MG63 (cell line): Measurements from ENCODE around the gene CELF4. TPM values are rescaled to one million over a fixed set of nuclear protein-coding genes. Genes with fewer than 3 reads are reported as not detected.

Source experiments
- DNase-seq: peaks from one replicate; pipeline ENCODE4 v3.0.0-alpha.2; 2020
- H3K27me3 ChIP-seq: fragments of 250-450 bp; sonication (Bioruptor Pico); 2 replicates; pipeline ENCODE4 v1.5.1; 2020; ENCODE audit warnings: mild to moderate bottlenecking, moderate library complexity
- H3K36me3 ChIP-seq: fragments of 250-450 bp; sonication (Bioruptor Pico); 2 replicates; pipeline ENCODE4 v1.5.1; 2020; ENCODE audit warnings: mild to moderate bottlenecking, moderate library complexity
- H3K4me3 ChIP-seq: fragments of 250-450 bp; sonication (Bioruptor Pico); 2 replicates; pipeline ENCODE4 v1.5.1; 2020; ENCODE audit warnings: mild to moderate bottlenecking, moderate library complexity
- H3K9me3 ChIP-seq: fragments of 250-450 bp; sonication (Bioruptor Pico); 2 replicates; pipeline ENCODE4 v1.5.1; 2020; ENCODE audit warnings: mild to moderate bottlenecking, moderate library complexity
- total RNA-seq: library from RNA; depleted of rRNA; stranded (reverse); fragments of >200 nt; shearing (Covaris generic); gene quantifications from 2 replicates; pipeline ENCODE4 v1.2.3, GENCODE V29; 2014; ENCODE audit warnings: low replicate concordance

CELF4 gene
- total RNA-seq, 1 experiment from 2014 or later: not detected

DNA sequence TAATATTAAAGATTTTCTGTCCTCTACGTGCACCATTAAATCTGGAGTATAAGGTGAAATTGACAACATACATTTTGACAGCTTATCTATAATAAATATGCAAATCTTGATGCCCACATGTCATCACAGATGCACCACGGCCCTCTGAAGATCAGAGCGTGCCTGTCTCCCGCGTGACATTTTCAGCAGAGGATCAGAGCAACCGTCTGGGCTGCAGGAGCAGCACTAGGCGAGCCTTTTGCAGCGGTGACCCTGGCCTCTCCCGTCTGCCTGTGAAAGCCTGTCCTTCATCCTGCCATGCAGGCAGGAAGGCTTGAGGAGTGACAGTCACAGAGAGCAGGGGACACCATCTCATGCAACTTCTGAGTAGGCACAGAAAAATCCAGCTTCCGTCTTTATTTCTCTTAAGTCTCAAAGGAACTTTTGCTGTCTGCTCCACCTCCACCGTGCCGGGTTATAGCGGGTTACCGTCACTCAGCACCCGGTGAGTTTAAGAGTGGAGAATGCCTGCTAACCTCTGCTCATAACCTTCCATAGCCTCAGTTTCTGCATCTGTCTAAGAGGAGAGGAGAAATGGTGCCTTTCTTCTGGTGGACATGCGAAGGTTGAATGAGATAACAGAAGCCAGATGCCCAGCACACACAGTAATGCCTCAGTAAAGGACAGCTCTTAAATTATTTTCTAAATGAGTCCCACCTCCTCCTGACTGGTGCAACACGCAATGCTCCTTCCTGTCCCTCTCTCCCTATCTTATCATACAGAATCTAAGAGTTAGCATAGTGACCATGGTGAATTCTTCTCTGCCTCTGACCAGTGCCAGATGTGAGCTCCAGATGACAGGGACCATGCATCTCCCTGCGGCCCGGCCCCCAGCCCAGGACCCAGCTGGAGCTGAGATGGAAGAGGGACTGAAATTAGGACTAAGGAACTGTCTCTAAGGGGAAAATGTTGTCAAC lies 43.8 kb downstream of the CELF4 start:
- Histone ChIP-seq H3K27me3 (0 out of 2 replicates have a peak, but pooled peaks cover 4% of the 10 kb centered on the region), H3K9me3 (no peaks in the 10 kb centered on the region), H3K36me3 (no peaks in the 10 kb centered on the region), H3K4me3 (no peak overlapping the region)
- no peak for DNase-seq

DNA sequence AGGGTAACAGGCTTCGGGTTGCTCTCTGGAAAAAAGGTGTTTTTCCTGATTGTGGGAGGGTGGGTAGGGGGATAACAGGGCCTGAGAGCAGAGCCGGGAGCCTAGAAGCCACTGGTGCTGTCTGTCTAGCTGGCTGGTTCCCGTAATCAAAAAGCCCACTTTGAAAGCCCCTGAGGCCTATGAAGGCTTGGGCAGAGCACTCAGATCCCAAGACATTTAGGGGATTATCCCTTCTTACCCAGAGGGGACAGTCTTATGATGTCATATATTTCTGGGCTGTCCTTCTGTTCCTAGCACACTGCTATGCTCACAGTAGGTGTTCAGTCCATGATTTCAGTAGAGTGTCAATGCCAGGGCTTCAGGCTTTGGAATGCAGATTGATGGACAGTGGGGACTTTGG lies 45.1 kb downstream of the CELF4 start:
- H3K36me3 ChIP-seq: no peaks in the 10 kb centered on the region
- 0 out of 2 replicates have a peak, but pooled peaks cover 4% of the 10 kb centered on the region for H3K27me3 ChIP-seq
- H3K4me3 ChIP-seq: no peak overlapping the region
- no peak for DNase-seq
- no peaks in the 10 kb centered on the region for H3K9me3 ChIP-seq

DNA sequence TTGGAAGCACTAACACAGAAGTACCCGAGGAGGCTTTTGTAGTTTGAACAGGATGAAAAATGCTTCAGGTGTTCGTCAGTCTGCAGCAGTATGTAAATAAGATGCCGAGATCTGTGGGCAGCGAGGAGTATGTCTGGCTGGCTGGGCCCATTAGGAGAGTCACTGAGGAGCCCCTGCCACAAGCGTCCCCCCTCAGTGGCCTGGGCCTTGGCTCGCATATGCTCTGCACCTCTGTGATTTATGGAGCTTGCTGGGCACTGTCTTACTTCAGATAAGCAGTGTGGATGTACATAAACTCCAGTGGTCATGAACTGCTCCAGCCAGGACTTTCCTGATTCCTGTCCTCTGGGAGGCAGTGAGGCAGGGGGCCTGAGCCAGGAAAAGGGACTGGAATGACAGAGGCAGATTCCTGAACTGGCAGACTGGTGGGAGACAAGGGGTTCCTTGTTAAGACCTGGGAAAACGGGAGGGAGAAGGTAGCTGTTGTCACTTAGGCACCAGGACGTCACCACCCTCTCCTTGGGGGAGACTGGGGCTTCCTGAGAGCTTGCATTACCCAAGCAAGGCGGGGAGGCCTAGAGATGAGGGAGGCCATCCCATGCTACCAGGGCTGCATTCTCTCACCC lies 46.0 kb downstream of the CELF4 start:
- no peak for DNase-seq
- no peaks in the 10 kb centered on the region for H3K36me3 ChIP-seq
- no peaks in the 10 kb centered on the region for H3K27me3 ChIP-seq
- no peaks in the 10 kb centered on the region for H3K9me3 ChIP-seq
- H3K4me3 ChIP-seq: no peak overlapping the region

DNA sequence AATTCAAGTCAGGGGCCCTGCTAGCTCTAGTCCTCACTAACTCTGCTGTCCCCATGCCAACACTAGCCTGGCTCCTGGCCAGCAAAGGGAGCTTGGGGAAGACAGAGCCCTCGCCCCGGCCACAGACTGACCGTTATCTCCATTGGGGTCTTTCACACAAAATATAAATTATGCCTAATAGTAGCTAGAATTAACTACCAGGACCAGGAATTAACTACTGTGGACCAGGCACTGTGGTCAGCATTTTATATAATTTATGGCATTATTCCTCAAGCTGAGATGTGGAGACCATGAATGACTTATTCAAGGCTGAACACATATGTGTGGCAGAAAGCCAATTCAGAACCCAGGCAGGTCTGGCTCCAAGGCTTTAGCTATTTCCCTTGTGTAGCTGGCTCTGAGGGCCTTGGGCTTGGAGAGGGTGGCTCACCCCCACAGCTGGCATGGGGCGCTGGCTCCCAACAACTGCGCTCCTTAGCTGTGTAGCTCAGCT lies 49.2 kb downstream of the CELF4 start:
- Histone ChIP-seq H3K4me3 (no peak overlapping the region), H3K27me3 (no peaks in the 10 kb centered on the region), H3K36me3 (no peaks in the 10 kb centered on the region), H3K9me3 (no peaks in the 10 kb centered on the region)
- DNase-seq: no peak

DNA sequence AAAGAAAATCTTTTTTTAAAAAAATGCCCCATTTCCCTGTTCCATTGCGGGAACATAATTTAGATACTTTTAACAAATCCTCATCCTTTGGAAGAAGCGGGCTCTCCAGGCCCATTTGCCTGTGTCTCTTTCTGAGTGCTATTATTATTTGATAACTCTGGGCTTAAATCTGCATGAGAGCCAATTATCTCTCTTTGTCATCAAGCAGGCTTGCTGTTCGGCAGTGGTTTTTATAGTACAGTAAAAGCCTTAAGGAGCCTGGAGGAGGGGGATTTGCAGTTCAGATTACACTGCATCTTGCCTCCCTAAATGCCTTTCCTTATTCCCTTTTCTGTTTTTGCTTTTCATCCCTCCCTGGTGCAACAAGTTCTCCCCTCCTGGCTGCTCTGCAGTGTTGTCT lies 50.6 kb downstream of the CELF4 start:
- no peak for DNase-seq
- H3K9me3 ChIP-seq: no peaks in the 10 kb centered on the region
- H3K27me3 ChIP-seq: no peaks in the 10 kb centered on the region
- no peak overlapping the region for H3K4me3 ChIP-seq
- H3K36me3 ChIP-seq: no peaks in the 10 kb centered on the region

DNA sequence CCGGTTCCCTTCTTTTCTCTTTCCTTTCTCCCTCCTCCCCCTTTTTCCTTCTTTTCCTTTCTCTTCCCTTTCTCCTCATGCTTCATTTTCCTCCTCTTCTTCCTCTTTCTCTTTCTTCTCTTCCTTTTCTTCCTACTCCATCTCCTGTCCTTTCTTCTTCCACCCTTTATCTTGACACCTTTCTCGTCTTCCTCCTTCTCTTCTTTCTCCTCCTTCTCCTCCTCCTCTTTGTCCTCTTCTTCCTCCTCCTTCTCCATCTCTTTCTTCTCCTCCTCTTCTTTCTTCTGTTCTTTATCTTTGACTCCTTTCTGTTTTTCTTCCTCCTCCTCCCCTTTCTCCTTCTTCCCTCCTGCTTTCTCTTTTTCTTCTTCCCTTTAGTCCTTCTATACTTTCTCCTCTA lies 53.2 kb downstream of the CELF4 start:
- no peaks in the 10 kb centered on the region for H3K27me3 ChIP-seq
- H3K36me3 ChIP-seq: no peaks in the 10 kb centered on the region
- no peak overlapping the region for H3K4me3 ChIP-seq
- H3K9me3 ChIP-seq: no peaks in the 10 kb centered on the region
- no peak for DNase-seq

DNA sequence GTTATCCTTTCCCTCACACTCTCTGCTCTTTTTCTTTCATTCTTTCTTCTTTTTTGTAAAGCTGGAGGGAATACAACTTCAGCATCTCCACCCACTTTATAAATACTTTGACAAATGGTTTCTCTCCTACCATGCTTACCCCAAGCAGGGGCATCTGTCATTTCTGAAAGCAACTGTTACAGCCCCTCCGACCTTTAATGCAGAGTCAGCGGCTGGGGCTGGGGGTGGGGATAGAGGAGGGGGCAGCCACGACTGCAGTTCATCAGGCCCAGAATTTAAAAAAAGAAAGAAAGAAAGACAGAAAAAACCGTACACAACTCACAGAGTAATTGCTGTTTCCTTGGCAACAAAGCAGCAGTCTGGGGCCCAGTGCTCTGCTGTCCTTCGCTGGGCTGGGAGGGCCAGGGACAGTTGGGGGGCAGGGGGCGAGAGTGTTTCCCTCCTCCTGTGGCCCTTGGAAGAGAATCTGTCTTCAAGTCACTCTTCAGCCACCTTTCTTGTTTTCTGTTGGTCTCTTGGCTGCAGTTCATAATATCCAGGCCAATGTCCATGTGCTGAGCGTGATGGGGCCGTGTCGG lies 53.8 kb downstream of the CELF4 start:
- no peak for DNase-seq
- Histone ChIP-seq H3K36me3 (no peaks in the 10 kb centered on the region), H3K9me3 (no peaks in the 10 kb centered on the region), H3K4me3 (no peak overlapping the region), H3K27me3 (no peaks in the 10 kb centered on the region)

DNA sequence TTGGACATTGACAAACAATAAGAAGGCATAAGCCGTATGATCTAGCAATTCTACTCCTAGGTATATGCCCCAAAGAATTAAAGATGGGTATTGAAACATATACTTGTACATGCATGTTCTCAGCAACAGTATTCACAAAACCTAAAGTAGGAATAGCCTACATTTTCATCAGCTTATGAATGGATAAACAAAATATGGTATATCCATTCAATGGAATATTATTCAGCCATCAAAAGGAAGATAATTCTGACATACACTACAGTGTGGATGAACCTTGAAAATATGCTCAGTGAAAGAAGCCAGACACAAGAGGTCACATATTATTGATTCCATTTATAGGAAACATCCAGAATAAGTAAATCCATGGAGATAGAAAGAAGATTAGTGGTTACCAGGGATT lies 56.0 kb downstream of the CELF4 start:
- H3K27me3 ChIP-seq: no peaks in the 10 kb centered on the region
- no peak for DNase-seq
- H3K4me3 ChIP-seq: no peak overlapping the region
- H3K36me3 ChIP-seq: no peaks in the 10 kb centered on the region
- no peaks in the 10 kb centered on the region for H3K9me3 ChIP-seq

DNA sequence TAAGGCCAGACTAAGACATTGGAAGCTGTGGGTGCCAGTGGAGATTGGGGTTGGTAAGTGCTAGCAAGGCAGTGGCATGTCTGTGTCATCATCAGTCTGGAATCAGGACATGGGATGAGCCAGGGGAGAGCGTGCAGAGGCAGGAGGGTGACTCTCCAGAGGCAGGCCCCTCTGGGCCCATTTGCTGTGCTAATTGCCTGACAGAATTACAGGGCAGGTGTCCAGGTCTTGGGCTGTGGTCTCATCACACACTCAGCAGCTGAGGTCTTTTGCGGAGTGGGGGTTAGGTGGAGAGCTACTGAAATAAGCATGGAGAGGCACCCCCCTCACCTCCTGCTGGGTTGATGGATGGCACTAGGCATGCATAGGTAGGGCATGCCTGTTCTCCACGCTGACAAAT lies 57.4 kb downstream of the CELF4 start:
- no peak for DNase-seq
- no peaks in the 10 kb centered on the region for H3K9me3 ChIP-seq
- H3K4me3 ChIP-seq: no peak overlapping the region
- H3K27me3 ChIP-seq: no peaks in the 10 kb centered on the region
- no peaks in the 10 kb centered on the region for H3K36me3 ChIP-seq

DNA sequence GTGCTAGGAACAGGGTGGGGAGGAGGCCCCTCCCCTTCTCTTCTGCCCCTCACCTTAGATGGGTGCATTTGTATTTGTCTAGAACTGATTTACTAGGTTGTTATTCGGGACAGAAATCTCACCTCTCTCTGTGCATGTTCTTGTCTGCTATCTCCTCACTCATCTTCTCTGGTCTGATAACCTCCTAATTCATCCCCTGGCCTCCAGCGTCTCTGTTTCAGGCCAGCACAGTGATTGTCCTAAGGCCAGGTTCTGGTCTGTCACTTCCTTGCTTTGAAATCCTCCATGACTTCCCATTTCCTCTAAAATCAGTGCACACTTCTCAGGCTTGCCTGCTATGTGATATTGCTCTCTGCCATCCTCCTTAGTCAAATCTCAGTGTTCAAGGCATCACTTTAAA lies 58.4 kb downstream of the CELF4 start:
- Histone ChIP-seq H3K9me3 (no peaks in the 10 kb centered on the region), H3K4me3 (no peak overlapping the region), H3K27me3 (no peaks in the 10 kb centered on the region), H3K36me3 (no peaks in the 10 kb centered on the region)
- no peak for DNase-seq

DNA sequence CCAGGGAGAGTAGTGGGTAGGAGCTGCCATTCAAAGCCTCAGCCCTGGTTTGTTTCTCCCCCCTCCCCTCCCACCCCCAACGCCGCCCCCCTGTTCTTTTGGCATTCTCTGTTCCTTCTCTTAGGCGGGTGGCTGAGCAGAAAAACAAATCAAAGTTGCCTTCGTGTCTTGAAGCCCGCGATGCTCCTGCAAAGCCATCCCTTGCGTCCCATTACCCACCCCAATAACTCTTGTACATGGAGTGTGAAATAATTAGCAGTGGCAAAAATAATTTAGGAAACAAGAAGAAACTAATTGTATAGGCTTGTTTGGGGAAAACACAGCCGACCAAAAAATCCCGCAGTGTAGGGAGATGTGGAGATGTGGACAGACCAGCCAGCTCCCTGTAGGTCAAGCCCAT lies 59.6 kb downstream of the CELF4 start:
- Histone ChIP-seq H3K4me3 (no peak overlapping the region), H3K9me3 (no peaks in the 10 kb centered on the region), H3K36me3 (no peaks in the 10 kb centered on the region), H3K27me3 (no peaks in the 10 kb centered on the region)
- DNase-seq: no peak

DNA sequence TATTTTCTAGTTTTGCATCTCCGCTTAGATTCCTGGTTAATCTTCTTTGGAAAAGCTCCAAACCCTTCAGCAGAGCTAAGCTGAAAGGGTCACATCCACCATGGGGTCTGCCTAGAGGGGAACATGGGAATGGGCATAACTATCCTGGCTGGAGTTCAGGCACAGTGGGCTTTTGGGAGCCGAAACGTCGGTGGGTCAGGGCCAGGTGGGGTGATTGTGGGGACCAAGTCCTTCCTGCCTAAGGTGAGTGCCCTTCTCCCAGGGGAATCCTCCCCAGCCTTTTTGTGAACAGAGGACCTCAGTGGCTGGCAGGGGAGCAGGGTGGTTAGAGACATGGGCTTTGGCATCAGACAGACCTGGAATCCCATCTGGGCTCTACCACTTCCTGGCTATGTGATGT lies 60.3 kb downstream of the CELF4 start:
- no peaks in the 10 kb centered on the region for H3K9me3 ChIP-seq
- H3K36me3 ChIP-seq: no peaks in the 10 kb centered on the region
- no peaks in the 10 kb centered on the region for H3K27me3 ChIP-seq
- DNase-seq: no peak
- H3K4me3 ChIP-seq: no peak overlapping the region

DNA sequence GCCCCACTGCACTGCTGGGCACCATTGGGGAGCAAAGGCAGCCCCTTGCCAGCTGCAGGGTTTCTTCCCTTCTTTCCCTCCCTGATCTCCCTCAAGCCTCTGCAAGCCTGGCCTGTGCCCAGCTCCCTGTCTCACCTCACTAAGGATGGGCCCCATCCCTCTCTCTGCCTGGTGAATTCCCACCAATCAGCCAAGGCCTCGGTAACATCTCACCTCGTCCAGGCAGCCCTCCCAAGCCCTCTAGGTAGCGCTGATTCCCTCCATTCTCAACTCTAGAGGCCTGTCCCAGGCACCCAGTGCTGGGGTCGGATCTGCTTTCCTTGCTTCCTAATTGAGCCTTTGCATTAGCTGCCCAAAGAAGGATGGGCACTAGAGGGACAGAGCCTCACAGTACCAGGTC lies 63.0 kb downstream of the CELF4 start:
- Histone ChIP-seq H3K9me3 (no peaks in the 10 kb centered on the region), H3K27me3 (no peaks in the 10 kb centered on the region), H3K4me3 (no peak overlapping the region), H3K36me3 (no peaks in the 10 kb centered on the region)
- no peak for DNase-seq

DNA sequence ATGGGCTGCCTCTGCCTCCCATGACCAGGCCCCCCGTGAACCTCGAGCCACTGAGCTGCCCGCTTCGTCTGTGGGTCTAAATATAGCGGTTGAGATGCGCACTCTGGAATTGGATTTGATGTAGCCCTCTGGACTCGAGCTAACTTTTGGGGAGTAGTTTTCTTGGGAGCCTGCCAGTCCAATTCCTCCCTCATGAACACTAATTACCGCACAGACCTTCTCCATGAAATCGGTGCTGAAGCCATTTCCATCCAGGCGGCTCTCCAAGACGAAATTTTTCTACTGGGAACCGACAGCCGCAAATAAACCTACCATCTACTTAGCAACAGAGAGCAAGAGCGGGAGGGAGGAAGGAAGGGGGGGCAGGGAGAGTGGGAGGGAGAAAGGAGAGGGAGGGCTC lies 63.6 kb downstream of the CELF4 start:
- Histone ChIP-seq H3K4me3 (no peak overlapping the region), H3K27me3 (no peaks in the 10 kb centered on the region), H3K36me3 (no peaks in the 10 kb centered on the region), H3K9me3 (no peaks in the 10 kb centered on the region)
- no peak for DNase-seq

DNA sequence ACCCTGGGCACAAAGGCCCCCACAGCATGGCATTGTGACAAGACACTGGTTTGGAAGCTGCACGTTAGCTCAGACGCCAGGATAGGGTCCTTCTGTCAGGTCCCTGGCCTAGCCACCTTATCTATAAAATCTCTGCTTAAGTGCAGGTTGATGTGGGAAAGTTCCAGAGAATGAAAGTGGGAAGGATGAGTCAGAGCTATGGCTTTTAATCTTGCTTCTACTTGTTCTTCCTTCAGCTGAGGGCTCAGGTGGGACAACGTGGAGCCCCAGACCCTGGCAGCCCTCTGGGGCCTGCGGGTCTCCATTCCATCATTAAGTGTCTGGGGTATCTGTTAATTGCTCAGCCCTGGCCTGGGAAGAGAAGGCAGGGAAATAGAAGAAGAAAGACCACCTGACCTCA lies 64.5 kb downstream of the CELF4 start:
- no peaks in the 10 kb centered on the region for H3K27me3 ChIP-seq
- no peaks in the 10 kb centered on the region for H3K9me3 ChIP-seq
- no peak overlapping the region for H3K4me3 ChIP-seq
- H3K36me3 ChIP-seq: no peaks in the 10 kb centered on the region
- no peak for DNase-seq

DNA sequence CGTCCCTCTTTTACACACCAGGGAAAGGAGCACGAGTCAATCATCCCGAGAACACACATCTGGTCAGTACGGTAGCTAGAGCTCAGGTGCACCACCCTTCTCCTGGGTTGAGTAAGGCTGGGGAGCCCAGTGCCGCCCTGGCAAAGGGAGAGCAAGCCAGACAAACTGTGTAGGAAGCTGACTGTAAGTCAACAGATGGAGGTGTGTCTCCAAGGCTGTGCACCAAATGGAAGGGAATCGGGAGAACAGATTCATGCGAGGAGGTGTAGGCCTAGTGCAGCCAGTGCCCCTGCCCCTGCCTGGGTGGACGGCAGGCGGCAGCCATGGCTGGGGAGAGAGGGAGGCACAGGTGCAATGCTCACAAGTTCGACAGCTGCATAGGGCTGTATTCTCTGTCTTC lies 65.7 kb downstream of the CELF4 start:
- H3K4me3 ChIP-seq: no peak overlapping the region
- no peak for DNase-seq
- H3K27me3 ChIP-seq: no peaks in the 10 kb centered on the region
- no peaks in the 10 kb centered on the region for H3K9me3 ChIP-seq
- H3K36me3 ChIP-seq: no peaks in the 10 kb centered on the region

DNA sequence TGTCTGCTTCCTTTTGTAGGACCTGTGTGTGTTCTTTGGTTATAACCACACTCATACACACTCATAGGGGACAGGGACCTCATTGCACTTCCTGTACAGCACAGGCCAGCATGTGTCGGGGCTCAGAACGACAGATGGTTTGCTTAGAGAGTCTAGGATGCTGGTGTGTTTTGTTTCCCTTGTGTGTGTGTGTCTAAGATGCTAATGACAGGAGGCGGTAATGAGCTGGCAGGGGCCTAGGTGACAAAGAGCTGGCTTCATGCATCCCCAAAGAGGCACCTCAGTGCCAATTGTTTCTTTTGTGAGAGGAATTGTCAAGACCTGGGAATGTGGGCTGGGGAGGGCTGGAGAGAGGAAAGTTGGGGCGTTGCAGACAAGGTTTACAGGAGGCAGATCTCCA lies 66.6 kb downstream of the CELF4 start:
- Histone ChIP-seq H3K27me3 (no peaks in the 10 kb centered on the region), H3K9me3 (no peaks in the 10 kb centered on the region), H3K36me3 (no peaks in the 10 kb centered on the region), H3K4me3 (no peak overlapping the region)
- no peak for DNase-seq
